GM18517 (cell line): ENCODE measurements around the gene EZR.

Experiments
- ATAC-seq: cut with Tn5 transposase; IDR thresholded peaks from one replicate; pipeline ENCODE4 v1.9.1; 2021; ENCODE audit warnings: mild to moderate bottlenecking, moderate library complexity; ENCODE audit not compliant: unreplicated experiment

The EZR gene

GRCh38 chr6:158819213-158819976, at the start of gene EZR:
EZR (minus strand) TSS chr6:158819368; CDS start chr6:158818093, 1,275 bp downstream.
- peak; percentile 30 for ATAC-seq

- no peak for ATAC-seq
Measured at GRCh38 chr6:158868122-158868480, 48.9 kb upstream of the EZR start.

GRCh38 chr6:158867381-158868121, 48.4 kb upstream of the EZR start:
- no peak for ATAC-seq

- no peak for ATAC-seq
Measured at GRCh38 chr6:158865769-158866168, 46.6 kb upstream of the EZR start.

GRCh38 chr6:158863646-158864045, 44.5 kb upstream of the EZR start:
- no peak for ATAC-seq

GRCh38 chr6:158861686-158862381, 42.7 kb upstream of the EZR start:
- ATAC-seq = no peak

- no peak for ATAC-seq
Measured at GRCh38 chr6:158860279-158860865, 41.2 kb upstream of the EZR start.

- ATAC-seq = no peak
Measured at GRCh38 chr6:158856261-158856660, 37.1 kb upstream of the EZR start.

GRCh38 chr6:158854214-158855101, 35.3 kb upstream of the EZR start:
- ATAC-seq = no peak

GRCh38 chr6:158853880-158854213, 34.7 kb upstream of the EZR start:
- ATAC-seq = no peak

- ATAC-seq = peak; percentile 91
Measured at GRCh38 chr6:158853072-158853879, 34.1 kb upstream of the EZR start.

- no peak for ATAC-seq
Measured at GRCh38 chr6:158852312-158853071, 33.3 kb upstream of the EZR start.

GRCh38 chr6:158850807-158851115, 31.6 kb upstream of the EZR start:
- ATAC-seq = no peak

- no peak for ATAC-seq
Measured at GRCh38 chr6:158849899-158850806, 31.0 kb upstream of the EZR start.

- ATAC-seq = no peak
Measured at GRCh38 chr6:158848490-158848895, 29.3 kb upstream of the EZR start.

- no peak for ATAC-seq
Measured at GRCh38 chr6:158847786-158848185, 28.6 kb upstream of the EZR start.

GRCh38 chr6:158847012-158847529, 27.9 kb upstream of the EZR start:
- no peak for ATAC-seq
